Activated B cell treated with CpG ODN at 0.5 μM for 24 hours (primary cell): ENCODE data around the gene LRCOL1. TPM values are rescaled to one million over a fixed set of nuclear protein-coding genes. Genes with fewer than 3 reads are reported as not detected.

Experiments
- ATAC-seq: fragments of 200-7000 bp; cut with Tn5 transposase; one replicate; pipeline ENCODE4 v1.10.0; 2021; ENCODE audit warnings: low read depth, mild to moderate bottlenecking, moderate library complexity
- CTCF ChIA-PET: fragments of 350-600 bp; sonication (Branson Sonifier 250); formaldehyde crosslinking; loops from one replicate; lab custom pipeline; 2021; ENCODE audit warnings: antibody characterized with exemption; lab: Charles Lee
- POLR2A ChIA-PET: fragments of 350-600 bp; sonication (Branson Sonifier 250); formaldehyde crosslinking; loops from one replicate; lab custom pipeline; 2021; ENCODE audit warnings: antibody characterized with exemption; lab: Charles Lee
- DNase-seq: peaks from one replicate; pipeline ENCODE4 v3.0.0; 2022
- H3K27ac Mint-ChIP-seq: one replicate; pipeline ENCODE4 v1.8.0; 2020; ENCODE audit warnings: mixed read lengths
- H3K27me3 Mint-ChIP-seq: one replicate; pipeline ENCODE4 v1.8.0; 2021; ENCODE audit warnings: mixed read lengths
- H3K36me3 Mint-ChIP-seq: one replicate; pipeline ENCODE4 v1.8.0; 2021; ENCODE audit warnings: low read depth, mixed read lengths
- H3K4me1 Mint-ChIP-seq: one replicate; pipeline ENCODE4 v1.8.0; 2021; ENCODE audit warnings: mixed read lengths
- H3K4me3 Mint-ChIP-seq: one replicate; pipeline ENCODE4 v1.8.0; 2020; ENCODE audit warnings: mild to moderate bottlenecking, mixed read lengths
- H3K9me3 Mint-ChIP-seq: one replicate; pipeline ENCODE4 v1.8.0; 2020; ENCODE audit warnings: mixed read lengths
- intact Hi-C: fragments of 100-400 bp; cut with micrococcal nuclease; formaldehyde crosslinking; loops from one replicate; pipeline ENCODE4 v1.15.1; 2024
- total RNA-seq: library from RNA; stranded (reverse); gene quantifications from 2 replicates; pipeline ENCODE4 v1.2.3, GENCODE V29; 2022
- TF ChIP-seq, protein P1 (sequence below): fragments of 200-600 bp; IDR thresholded peaks from one replicate; pipeline ENCODE4 v1.8.0; 2022; ENCODE audit warnings: antibody characterized with exemption, mild to moderate bottlenecking

The LRCOL1 gene
- total RNA-seq, 1 donor from 2014 or later = not detected

DNA sequence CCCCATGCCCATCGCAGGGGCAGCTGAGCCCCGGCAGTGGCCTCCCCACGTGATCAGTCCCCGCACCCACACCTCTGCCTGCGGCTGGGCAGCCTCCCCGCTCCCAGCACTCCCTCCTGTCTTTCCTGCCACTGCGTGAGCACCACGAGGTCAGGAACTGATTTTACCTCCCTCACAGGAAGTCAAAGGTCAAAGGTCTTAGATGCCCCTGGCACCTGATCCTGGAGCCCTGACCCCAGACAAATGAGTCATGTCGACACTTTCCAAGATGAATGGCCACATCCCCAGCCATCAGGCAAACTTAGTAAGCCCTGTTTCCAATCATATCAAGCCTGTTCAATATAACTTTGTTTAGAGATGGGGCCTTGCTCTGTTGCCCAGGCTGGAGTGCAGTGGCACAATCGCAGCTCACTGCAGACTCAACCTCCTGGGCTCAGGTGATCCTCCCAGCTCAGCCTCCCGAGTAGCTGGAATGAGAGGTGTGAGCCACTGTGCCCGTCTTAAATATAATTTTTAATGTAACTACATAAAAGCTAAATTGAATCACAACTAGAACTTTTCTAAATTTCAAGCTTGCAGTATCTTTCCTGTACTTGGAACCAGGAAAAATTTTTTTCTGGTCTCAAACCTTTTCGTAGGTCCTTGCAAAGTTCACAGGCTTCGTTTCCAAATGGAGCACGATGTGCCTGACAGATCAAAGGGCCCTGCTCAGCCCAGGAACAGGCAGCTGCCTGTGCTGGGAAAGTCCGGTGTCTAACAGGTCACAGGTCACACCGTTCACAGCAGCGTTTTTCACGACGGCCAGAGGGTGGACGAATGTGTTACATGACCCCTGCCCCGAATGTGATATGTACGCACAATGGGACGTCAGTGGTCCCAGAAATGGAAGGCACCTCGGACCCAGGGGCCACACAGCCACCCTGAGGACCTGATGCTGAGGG is 1.9 kb downstream of the LRCOL1 start:
- ChIA-PET POLR2A (interaction anchor here (0.6 kb wide), 1 partner anchor 10 kb away, joined by 10 read pairs; no protein-coding TSS in a partner anchor), CTCF (interaction anchor here (1.0 to 1.1 kb wide), 2 partner anchors 9 to 193 kb away, joined by 3 read pairs; no protein-coding TSS in a partner anchor)
- TF ChIP-seq, protein P1, sequence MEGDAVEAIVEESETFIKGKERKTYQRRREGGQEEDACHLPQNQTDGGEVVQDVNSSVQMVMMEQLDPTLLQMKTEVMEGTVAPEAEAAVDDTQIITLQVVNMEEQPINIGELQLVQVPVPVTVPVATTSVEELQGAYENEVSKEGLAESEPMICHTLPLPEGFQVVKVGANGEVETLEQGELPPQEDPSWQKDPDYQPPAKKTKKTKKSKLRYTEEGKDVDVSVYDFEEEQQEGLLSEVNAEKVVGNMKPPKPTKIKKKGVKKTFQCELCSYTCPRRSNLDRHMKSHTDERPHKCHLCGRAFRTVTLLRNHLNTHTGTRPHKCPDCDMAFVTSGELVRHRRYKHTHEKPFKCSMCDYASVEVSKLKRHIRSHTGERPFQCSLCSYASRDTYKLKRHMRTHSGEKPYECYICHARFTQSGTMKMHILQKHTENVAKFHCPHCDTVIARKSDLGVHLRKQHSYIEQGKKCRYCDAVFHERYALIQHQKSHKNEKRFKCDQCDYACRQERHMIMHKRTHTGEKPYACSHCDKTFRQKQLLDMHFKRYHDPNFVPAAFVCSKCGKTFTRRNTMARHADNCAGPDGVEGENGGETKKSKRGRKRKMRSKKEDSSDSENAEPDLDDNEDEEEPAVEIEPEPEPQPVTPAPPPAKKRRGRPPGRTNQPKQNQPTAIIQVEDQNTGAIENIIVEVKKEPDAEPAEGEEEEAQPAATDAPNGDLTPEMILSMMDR = no peak
- H3K9me3 Mint-ChIP-seq = no peaks in the 10 kb centered on the region
- H3K36me3 Mint-ChIP-seq = no peaks in the 10 kb centered on the region
- H3K27ac Mint-ChIP-seq = no peak overlapping the region
- peaks cover 7% of the 10 kb centered on the region for H3K4me1 Mint-ChIP-seq
- peaks cover 37% of the 10 kb centered on the region for H3K27me3 Mint-ChIP-seq
- H3K4me3 Mint-ChIP-seq = no peak overlapping the region
- intact Hi-C loops = no loop called here
- no peak for DNase-seq
- ATAC-seq = no peak

DNA sequence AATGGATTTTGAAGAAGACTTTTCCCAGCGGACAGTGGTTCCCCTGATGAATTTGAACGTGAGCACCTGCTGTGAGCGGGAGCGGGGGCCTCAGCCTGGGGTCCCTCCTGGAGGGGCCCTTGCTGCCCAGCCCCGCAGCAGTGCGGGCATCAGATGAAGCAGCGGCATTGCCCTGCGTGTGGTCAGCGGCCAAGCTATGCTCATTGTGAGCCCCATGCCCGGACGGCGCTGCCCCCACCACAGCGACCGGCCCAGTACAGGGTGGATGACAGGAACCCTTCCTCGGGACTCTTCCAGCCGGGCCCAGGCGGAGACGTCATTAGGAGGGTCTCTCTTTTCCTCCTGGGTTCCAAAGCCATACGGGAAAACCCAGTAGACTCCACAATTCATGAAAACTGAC is 3.5 kb downstream of the LRCOL1 start:
- Mint-ChIP-seq H3K36me3 (no peaks in the 10 kb centered on the region), H3K9me3 (no peaks in the 10 kb centered on the region), H3K27ac (no peak overlapping the region), H3K4me3 (no peak overlapping the region), H3K27me3 (peaks cover 45% of the 10 kb centered on the region), H3K4me1 (peaks cover 7% of the 10 kb centered on the region)
- CTCF ChIA-PET = no interaction called here
- intact Hi-C loops = no loop called here
- ATAC-seq = no peak
- TF ChIP-seq, protein P1 = no peak
- no peak for DNase-seq
- POLR2A ChIA-PET = no interaction called here

DNA sequence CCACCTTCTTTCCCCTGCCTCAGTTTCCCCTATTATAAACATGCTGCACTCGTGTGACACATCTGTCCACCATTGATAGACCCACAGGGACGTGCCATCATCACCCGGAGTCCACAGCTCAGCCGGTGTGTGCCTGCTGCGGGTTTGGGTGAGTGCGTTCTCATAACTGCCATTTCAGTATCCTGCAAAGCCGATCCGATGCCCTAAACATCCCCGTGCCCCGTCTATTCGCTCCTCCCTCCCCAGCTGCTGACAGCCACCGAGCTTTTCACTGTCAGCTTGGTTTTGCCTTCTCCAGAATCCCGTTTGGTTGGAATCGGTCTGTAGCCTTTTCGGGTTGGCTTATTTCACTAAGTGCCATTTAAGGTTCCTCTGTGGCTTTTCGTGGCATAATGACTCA is 3.9 kb downstream of the LRCOL1 start:
- H3K4me1 Mint-ChIP-seq = peaks cover 7% of the 10 kb centered on the region
- CTCF ChIA-PET = no interaction called here

DNA sequence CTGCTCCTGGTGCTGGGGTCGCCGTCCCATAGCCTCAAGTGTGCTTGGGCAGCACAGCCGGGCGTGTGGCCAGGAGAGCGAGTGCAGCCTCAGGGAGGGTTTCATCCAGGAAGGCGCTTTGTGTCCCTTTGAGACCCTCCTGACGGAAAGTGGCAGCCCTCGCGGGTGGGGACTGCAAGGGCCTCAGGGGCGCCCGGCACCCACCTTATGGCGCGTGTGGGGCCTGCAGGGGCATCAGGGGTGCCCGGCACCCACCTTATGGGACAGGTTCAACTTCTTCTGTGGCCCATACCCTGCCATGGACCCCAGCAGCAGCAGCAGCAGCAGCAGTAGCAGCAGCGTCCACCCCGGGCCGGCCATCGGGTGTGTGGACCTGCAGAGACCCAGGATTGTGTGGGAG is 4.5 kb downstream of the LRCOL1 start:
- intact Hi-C loops = no loop called here
- ChIA-PET CTCF (no interaction called here), POLR2A (no interaction called here)
- Mint-ChIP-seq H3K4me1 (peaks cover 8% of the 10 kb centered on the region), H3K4me3 (no peak overlapping the region), H3K27ac (no peak overlapping the region), H3K27me3 (peaks cover 41% of the 10 kb centered on the region), H3K9me3 (no peaks in the 10 kb centered on the region), H3K36me3 (no peaks in the 10 kb centered on the region)
- no peak for DNase-seq
- TF ChIP-seq, protein P1 = no peak
- ATAC-seq = no peak

More for the DNA sequence above, 3.9 kb downstream of the LRCOL1 start:
- Mint-ChIP-seq H3K4me3 (no peak overlapping the region), H3K9me3 (no peaks in the 10 kb centered on the region), H3K27ac (no peak overlapping the region), H3K27me3 (peaks cover 45% of the 10 kb centered on the region), H3K36me3 (no peaks in the 10 kb centered on the region)
- intact Hi-C loops = no loop called here
- DNase-seq (no peak), ATAC-seq (no peak)
- TF ChIP-seq, protein P1 = no peak
- POLR2A ChIA-PET = no interaction called here

DNA sequence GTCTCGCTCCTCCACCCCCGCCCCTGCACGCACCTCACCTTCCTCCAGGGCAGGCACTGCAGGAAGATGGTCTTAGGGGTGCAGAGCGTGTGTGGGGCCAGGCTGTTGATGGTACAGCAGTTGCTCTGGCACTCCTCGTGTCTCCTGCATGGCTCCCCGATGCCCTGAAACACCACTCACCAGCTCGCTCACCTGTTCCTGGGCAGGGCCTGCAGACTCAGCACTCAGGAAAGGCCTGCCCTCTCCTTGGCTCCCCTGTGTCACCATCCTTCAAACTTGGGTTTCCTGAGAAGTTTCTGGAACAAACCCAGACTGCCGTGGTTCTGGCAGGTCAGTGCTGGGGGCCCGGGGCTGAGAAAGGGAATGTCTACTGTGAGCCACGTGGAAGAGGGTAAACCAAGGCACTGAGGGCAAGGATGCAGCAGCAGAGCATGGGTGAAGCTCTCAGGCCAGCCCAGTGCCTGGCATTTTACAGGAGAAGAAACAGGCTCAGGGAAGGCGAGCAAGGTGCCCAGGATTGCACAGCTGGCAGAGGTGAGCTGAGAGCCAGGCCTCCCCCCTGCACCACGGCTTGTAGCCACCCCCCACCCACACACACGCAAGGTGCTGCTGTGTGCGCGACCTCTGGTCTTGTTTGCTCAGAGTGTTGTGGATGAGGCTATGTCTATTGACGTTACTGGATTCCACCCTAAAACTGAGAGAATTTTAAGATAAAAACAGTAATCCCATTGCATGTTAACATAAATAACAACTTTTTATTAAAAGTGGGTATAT is 5.5 kb downstream of the LRCOL1 start:
- POLR2A ChIA-PET = no interaction called here

More for the DNA sequence above, 5.5 kb downstream of the LRCOL1 start:
- Mint-ChIP-seq H3K27me3 (peaks cover 33% of the 10 kb centered on the region), H3K4me1 (peaks cover 11% of the 10 kb centered on the region), H3K9me3 (no peaks in the 10 kb centered on the region), H3K36me3 (no peaks in the 10 kb centered on the region), H3K4me3 (no peak overlapping the region), H3K27ac (no peak overlapping the region)
- DNase-seq (no peak), ATAC-seq (no peak)
- CTCF ChIA-PET = no interaction called here
- TF ChIP-seq, protein P1 = no peak
- intact Hi-C loops = no loop called here
